Adrenal gland (tissue), 5 donors: ENCODE results near the gene ALB.

Source experiments
- POLR2A ChIP-seq, 2 donors: fragments of 450-650 bp; IDR thresholded peaks; one replicate each; pipeline ENCODE4 v1.6.1; 2017; ENCODE audit warnings: antibody characterized with exemption in 2 of 2, mild to moderate bottlenecking in 2 of 2, moderate library complexity in 1 of 2
- TF ChIP-seq, protein P1 (sequence below), 6 experiments: fragments of 450-650 bp in 4 of 6; fragments of 200-600 bp in 2 of 6; sonication (generic) in 1 of 6; IDR thresholded peaks; 1 replicate in 5 of 6; 2 replicates in 1 of 6; pipeline versions ENCODE4 v1.5.1 to v1.8.0; 2016 to 2021; ENCODE audit warnings: antibody characterized with exemption in 6 of 6, mild to moderate bottlenecking in 2 of 6, moderate library complexity in 1 of 6
- donor health status: DM: no; HTN: no; CAD: no.

DNA sequence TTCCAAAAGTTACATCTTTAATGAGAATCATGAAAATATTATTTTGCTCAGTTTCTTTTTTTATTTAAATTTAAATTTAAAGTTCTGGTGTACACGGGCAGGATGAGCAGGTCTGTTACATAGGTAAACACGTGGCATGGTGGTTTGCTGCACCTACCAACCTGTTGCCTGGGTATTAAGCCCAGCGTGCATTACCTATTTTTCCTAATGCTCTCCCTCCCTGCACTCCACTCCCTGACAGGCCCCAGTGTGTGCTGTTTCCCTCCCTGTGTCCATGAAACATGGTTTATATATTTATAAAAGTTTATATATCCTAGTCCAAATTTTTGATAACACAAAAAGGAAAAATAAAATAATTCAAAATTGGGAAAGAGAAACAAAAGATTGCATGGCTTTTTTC lies 35.9 kb downstream of the ALB start:
- TF ChIP-seq, protein P1, sequence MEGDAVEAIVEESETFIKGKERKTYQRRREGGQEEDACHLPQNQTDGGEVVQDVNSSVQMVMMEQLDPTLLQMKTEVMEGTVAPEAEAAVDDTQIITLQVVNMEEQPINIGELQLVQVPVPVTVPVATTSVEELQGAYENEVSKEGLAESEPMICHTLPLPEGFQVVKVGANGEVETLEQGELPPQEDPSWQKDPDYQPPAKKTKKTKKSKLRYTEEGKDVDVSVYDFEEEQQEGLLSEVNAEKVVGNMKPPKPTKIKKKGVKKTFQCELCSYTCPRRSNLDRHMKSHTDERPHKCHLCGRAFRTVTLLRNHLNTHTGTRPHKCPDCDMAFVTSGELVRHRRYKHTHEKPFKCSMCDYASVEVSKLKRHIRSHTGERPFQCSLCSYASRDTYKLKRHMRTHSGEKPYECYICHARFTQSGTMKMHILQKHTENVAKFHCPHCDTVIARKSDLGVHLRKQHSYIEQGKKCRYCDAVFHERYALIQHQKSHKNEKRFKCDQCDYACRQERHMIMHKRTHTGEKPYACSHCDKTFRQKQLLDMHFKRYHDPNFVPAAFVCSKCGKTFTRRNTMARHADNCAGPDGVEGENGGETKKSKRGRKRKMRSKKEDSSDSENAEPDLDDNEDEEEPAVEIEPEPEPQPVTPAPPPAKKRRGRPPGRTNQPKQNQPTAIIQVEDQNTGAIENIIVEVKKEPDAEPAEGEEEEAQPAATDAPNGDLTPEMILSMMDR (IDR thresholded peaks at IDR 0.05), result no peak
- no peak for TF ChIP-seq POLR2A (IDR thresholded peaks at IDR 0.05)
